DND-41 (cell line): Measurements from ENCODE around the gene CACNA1F.

Experiments
- ATAC-seq: fragments of 200-7000 bp; cut with Tn5 transposase; 3 replicates; pipeline ENCODE4 v1.9.1; 2021; ENCODE audit warnings: low read depth; ENCODE audit not compliant: insufficient read depth
- DNase-seq: peaks from one replicate; pipeline ENCODE4 v3.0.0-alpha.2; 2020
- H2AFZ ChIP-seq: 2 replicates; pipeline ENCODE4 v1.6.0; 2012; ENCODE audit warnings: low read depth, low read length
- H3K27ac ChIP-seq: 2 replicates; pipeline ENCODE4 v1.5.1; 2012; ENCODE audit warnings: low read length, inconsistent platforms
- H3K27me3 ChIP-seq: fragments of 200-600 bp; sonication (generic); 2 replicates; pipeline ENCODE4 v1.6.0; 2012; ENCODE audit warnings: low read length, mild to moderate bottlenecking, inconsistent platforms; ENCODE audit not compliant: insufficient read depth, poor library complexity
- H3K36me3 ChIP-seq: 2 replicates; pipeline ENCODE4 v1.5.1; 2012; ENCODE audit warnings: low read length, inconsistent platforms; ENCODE audit not compliant: insufficient read depth
- H3K4me1 ChIP-seq: 2 replicates; pipeline ENCODE4 v1.5.1; 2012; ENCODE audit warnings: mild to moderate bottlenecking, low read length; ENCODE audit not compliant: insufficient read depth
- H3K4me2 ChIP-seq: 2 replicates; pipeline ENCODE4 v1.6.0; 2012; ENCODE audit warnings: mild to moderate bottlenecking, moderate library complexity, low read length, inconsistent platforms; ENCODE audit not compliant: insufficient read depth
- H3K4me3 ChIP-seq, 2 experiments: fragments of 200-600 bp in 1 of 2; shearing (Covaris generic) in 1 of 2; 2 replicates each; pipeline ENCODE4 v1.5.1; 2012 to 2016; ENCODE audit warnings: inconsistent platforms in 2 of 2, low read length in 2 of 2, mild to moderate bottlenecking in 2 of 2, low read depth in 1 of 2, moderate library complexity in 1 of 2
- H3K79me2 ChIP-seq: 2 replicates; pipeline ENCODE4 v1.6.0; 2012; ENCODE audit warnings: low read length, inconsistent platforms; ENCODE audit not compliant: insufficient read depth
- H3K9ac ChIP-seq: 2 replicates; pipeline ENCODE4 v1.6.0; 2012; ENCODE audit warnings: low read depth, mild to moderate bottlenecking, inconsistent platforms, low read length, moderate library complexity
- H3K9me3 ChIP-seq: 2 replicates; pipeline ENCODE4 v1.5.1; 2012; ENCODE audit warnings: low read length, moderate library complexity, mild to moderate bottlenecking, inconsistent platforms; ENCODE audit not compliant: insufficient read depth, severe bottlenecking
- H4K20me1 ChIP-seq: 2 replicates; pipeline ENCODE4 v1.6.0; 2012; ENCODE audit warnings: low read length; ENCODE audit not compliant: insufficient read depth
- CTCF ChIP-seq: IDR thresholded peaks from 2 replicates; pipeline ENCODE4 v1.5.1; 2012; ENCODE audit warnings: borderline replicate concordance, low read length, moderate library complexity, mild to moderate bottlenecking; ENCODE audit not compliant: poor library complexity, severe bottlenecking; ENCODE audit errors: extremely low read depth
- EZH2 ChIP-seq: IDR thresholded peaks from 3 replicates; pipeline ENCODE4 v1.6.1; 2012; ENCODE audit warnings: borderline replicate concordance, low read depth, mild to moderate bottlenecking, moderate library complexity, low read length, inconsistent platforms; ENCODE audit not compliant: severe bottlenecking

The CACNA1F gene

GRCh38 chrX:49189606-49190005 lies 43.5 kb downstream of the CACNA1F start:
- H4K20me1 ChIP-seq, result no peaks in the 10 kb centered on the region
- peak overlapping the region; percentile 65 for H3K9ac ChIP-seq
- ATAC-seq, result no peak
- peaks cover 23% of the 10 kb centered on the region for H3K79me2 ChIP-seq
- DNase-seq, result no peak
- no peak overlapping the region for H2AFZ ChIP-seq
- peak overlapping the region; percentile 58 for H3K4me2 ChIP-seq
- peaks cover 40% of the 10 kb centered on the region for H3K4me1 ChIP-seq
- no peak for TF ChIP-seq EZH2
- TF ChIP-seq CTCF, result no peak
- H3K27ac ChIP-seq, result no peak overlapping the region
- no peaks in the 10 kb centered on the region for H3K36me3 ChIP-seq
- H3K4me3 ChIP-seq, result peak overlapping the region in 1 of 2 experiments; percentile 70; a peak in 2 of 4 replicates
- H3K27me3 ChIP-seq, result no peaks in the 10 kb centered on the region
- no peaks in the 10 kb centered on the region for H3K9me3 ChIP-seq

DNA sequence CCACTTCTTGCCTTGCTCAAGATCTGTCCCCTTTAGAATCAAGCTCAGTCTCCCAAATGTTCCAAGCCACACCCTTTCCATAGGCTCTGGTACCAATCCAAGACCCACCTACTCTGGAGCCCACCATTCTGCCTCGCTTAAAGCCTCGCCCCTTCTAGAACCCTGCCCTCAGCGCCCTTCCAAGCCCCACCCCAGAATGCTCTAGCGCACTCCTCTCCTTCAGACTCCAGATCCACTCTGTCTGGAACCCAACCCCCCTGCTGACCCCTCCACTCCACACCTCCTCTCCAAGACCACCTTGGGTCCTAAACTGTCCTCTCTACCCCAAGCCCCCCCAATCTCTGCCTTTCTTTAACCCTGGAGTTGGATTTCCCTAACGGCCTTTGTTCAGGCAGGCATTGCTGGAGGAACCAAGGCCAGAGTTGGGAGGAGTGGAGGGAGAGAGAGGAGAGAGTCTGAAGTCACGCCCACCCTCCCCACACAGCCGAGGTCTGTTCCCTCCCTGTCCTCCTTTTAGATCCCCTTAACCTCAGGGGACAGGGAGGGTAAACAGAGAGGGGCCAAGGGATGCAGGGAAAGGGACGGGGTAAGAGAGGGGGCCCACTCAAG lies 44.6 kb downstream of the CACNA1F start:
- ATAC-seq (no peak), DNase-seq (no peak)
- no peak overlapping the region for H3K27ac ChIP-seq
- H3K4me3 ChIP-seq, result no peak overlapping the region
- no peaks in the 10 kb centered on the region for H4K20me1 ChIP-seq
- no peaks in the 10 kb centered on the region for H3K9me3 ChIP-seq
- no peaks in the 10 kb centered on the region for H3K27me3 ChIP-seq
- H3K4me1 ChIP-seq, result peaks cover 40% of the 10 kb centered on the region
- no peak overlapping the region for H3K4me2 ChIP-seq
- H3K9ac ChIP-seq, result no peak overlapping the region
- H2AFZ ChIP-seq, result no peak overlapping the region
- TF ChIP-seq CTCF, result no peak
- TF ChIP-seq EZH2, result no peak
- H3K36me3 ChIP-seq, result peaks cover 4% of the 10 kb centered on the region; the same call in 1 of the 2 replicates
- peaks cover 23% of the 10 kb centered on the region for H3K79me2 ChIP-seq

DNA sequence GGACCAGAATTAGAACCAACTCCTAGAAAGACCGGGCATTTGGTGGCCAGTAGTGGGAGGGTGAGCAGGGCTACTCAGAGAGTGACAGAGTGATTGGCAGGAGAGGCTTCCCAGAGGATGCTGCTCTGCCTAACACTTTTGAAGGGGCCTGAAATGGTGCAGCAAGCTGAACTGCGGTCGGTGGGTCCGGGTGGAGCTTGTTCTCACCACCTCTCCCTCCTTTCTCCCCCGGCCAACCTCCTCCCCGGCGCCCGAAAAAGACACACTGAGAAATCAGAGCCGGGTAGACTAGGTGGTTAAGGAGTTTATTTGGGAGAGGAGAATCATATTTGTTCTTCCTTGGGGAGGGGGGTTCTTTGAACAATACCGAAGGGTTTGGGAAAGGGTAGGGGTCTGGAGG lies 45.6 kb downstream of the CACNA1F start:
- Histone ChIP-seq H3K36me3 (peaks cover 11% of the 10 kb centered on the region), H3K4me2 (no peak overlapping the region), H4K20me1 (no peaks in the 10 kb centered on the region), H2AFZ (no peak overlapping the region), H3K4me1 (peaks cover 35% of the 10 kb centered on the region), H3K27ac (no peak overlapping the region), H3K79me2 (peaks cover 23% of the 10 kb centered on the region), H3K4me3 (no peak overlapping the region), H3K27me3 (no peaks in the 10 kb centered on the region), H3K9ac (no peak overlapping the region), H3K9me3 (no peaks in the 10 kb centered on the region)
- ATAC-seq, result no peak
- no peak for DNase-seq
- TF ChIP-seq CTCF (no peak), EZH2 (no peak)

DNA sequence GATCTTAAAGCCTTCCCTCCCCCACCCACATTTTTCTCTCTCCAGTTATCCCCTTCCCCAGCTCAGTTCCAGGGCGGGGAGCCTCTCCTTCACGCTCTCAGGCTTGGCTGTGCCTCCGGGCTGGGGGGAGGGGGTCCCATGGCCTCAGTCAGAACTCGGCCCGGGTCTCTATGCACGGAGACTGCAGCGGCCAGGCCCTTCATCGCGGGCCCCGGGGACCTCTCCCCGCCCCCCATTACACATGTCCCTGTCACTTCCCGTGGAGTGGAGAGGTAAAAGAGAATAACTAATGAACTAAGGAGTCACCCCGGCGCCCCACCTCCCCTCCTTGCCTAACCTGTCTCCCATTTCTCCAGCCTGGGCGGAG lies 46.1 kb downstream of the CACNA1F start:
- H2AFZ ChIP-seq, result no peak overlapping the region
- peak overlapping the region; percentile 82 for H3K4me2 ChIP-seq
- H4K20me1 ChIP-seq, result no peaks in the 10 kb centered on the region
- H3K9me3 ChIP-seq, result no peaks in the 10 kb centered on the region
- H3K9ac ChIP-seq, result no peak overlapping the region; the same call in 1 of the 2 replicates
- H3K36me3 ChIP-seq, result peaks cover 13% of the 10 kb centered on the region
- peaks cover 23% of the 10 kb centered on the region for H3K79me2 ChIP-seq
- H3K4me3 ChIP-seq, result no peak overlapping the region; a peak in 1 of 4 replicates
- peaks cover 30% of the 10 kb centered on the region for H3K4me1 ChIP-seq
- H3K27ac ChIP-seq, result peak overlapping the region; percentile 77; the same call in 1 of the 2 replicates
- DNase-seq, result no peak
- ATAC-seq, result no peak
- TF ChIP-seq EZH2 (no peak), CTCF (no peak)
- H3K27me3 ChIP-seq, result no peaks in the 10 kb centered on the region
